Loucy (cell line): Measurements from ENCODE around the gene STC2.

ENCODE experiments used
- H2AFZ ChIP-seq: fragments of 200-600 bp; sonication (generic); 2 replicates; pipeline ENCODE4 v1.6.0; 2016; ENCODE audit warnings: antibody characterized with exemption, mild to moderate bottlenecking, low read length, moderate library complexity
- H3F3A ChIP-seq: fragments of 200-600 bp; 2 replicates; pipeline ENCODE4 v1.6.0; 2016; ENCODE audit warnings: antibody characterized with exemption, low read depth, mild to moderate bottlenecking
- H3K27me3 ChIP-seq: fragments of 200-600 bp; sonication (generic); 2 replicates; pipeline ENCODE4 v1.6.1; 2014; ENCODE audit warnings: low read length, mild to moderate bottlenecking; ENCODE audit not compliant: insufficient read depth, poor library complexity, severe bottlenecking
- H3K36me3 ChIP-seq: fragments of 200-600 bp; sonication (generic); 2 replicates; pipeline ENCODE4 v1.6.1; 2016; ENCODE audit warnings: low read length; ENCODE audit not compliant: insufficient read depth
- H3K4me1 ChIP-seq: fragments of 200-600 bp; sonication (generic); 2 replicates; pipeline ENCODE4 v1.5.1; 2014; ENCODE audit warnings: low read length, mild to moderate bottlenecking; ENCODE audit not compliant: insufficient read depth, poor library complexity, severe bottlenecking
- H3K4me2 ChIP-seq: fragments of 200-600 bp; sonication (generic); 2 replicates; pipeline ENCODE4 v1.6.0; 2014; ENCODE audit warnings: antibody characterized with exemption, low read length, low read depth, mild to moderate bottlenecking; ENCODE audit not compliant: poor library complexity, severe bottlenecking
- H3K4me3 ChIP-seq: fragments of 200-600 bp; sonication (generic); 2 replicates; pipeline ENCODE4 v1.5.1; 2014; ENCODE audit warnings: low read length, mild to moderate bottlenecking, mixed read lengths; ENCODE audit not compliant: poor library complexity, severe bottlenecking
- H3K79me2 ChIP-seq: fragments of 200-600 bp; sonication (generic); 2 replicates; pipeline ENCODE4 v1.6.1; 2014; ENCODE audit warnings: low read length; ENCODE audit not compliant: insufficient read depth
- H3K9ac ChIP-seq: fragments of 200-600 bp; sonication (generic); 2 replicates; pipeline ENCODE4 v1.6.0; 2014; ENCODE audit warnings: mild to moderate bottlenecking, low read depth, low read length, moderate library complexity; ENCODE audit not compliant: poor library complexity, severe bottlenecking
- H3K9me2 ChIP-seq: fragments of 200-600 bp; sonication (generic); replicated peaks from 2 replicates; pipeline ENCODE4 v1.6.1; 2016; ENCODE audit warnings: low read depth, low read length, mixed read lengths
- H3K9me3 ChIP-seq: fragments of 200-600 bp; sonication (generic); 2 replicates; pipeline ENCODE4 v1.6.1; 2014; ENCODE audit warnings: mild to moderate bottlenecking, antibody characterized with exemption, low read length, low read depth; ENCODE audit not compliant: insufficient read depth
- H4K20me1 ChIP-seq: fragments of 200-600 bp; sonication (generic); 2 replicates; pipeline ENCODE4 v1.6.0; 2014; ENCODE audit warnings: antibody characterized with exemption, low read length, mild to moderate bottlenecking; ENCODE audit not compliant: insufficient read depth, poor library complexity, severe bottlenecking
- EZH2phosphoT487 ChIP-seq: fragments of 200-600 bp; IDR thresholded peaks from 2 replicates; pipeline ENCODE4 v1.6.1; 2018; ENCODE audit warnings: antibody characterized with exemption, mild to moderate bottlenecking, moderate library complexity, borderline replicate concordance
- TF ChIP-seq, protein P1 (sequence below): fragments of 200-600 bp; sonication (generic); conservative IDR thresholded peaks from 2 replicates; pipeline ENCODE4 v1.5.1; 2014; ENCODE audit warnings: mild to moderate bottlenecking, antibody characterized with exemption, low read length

STC2 gene

DNA sequence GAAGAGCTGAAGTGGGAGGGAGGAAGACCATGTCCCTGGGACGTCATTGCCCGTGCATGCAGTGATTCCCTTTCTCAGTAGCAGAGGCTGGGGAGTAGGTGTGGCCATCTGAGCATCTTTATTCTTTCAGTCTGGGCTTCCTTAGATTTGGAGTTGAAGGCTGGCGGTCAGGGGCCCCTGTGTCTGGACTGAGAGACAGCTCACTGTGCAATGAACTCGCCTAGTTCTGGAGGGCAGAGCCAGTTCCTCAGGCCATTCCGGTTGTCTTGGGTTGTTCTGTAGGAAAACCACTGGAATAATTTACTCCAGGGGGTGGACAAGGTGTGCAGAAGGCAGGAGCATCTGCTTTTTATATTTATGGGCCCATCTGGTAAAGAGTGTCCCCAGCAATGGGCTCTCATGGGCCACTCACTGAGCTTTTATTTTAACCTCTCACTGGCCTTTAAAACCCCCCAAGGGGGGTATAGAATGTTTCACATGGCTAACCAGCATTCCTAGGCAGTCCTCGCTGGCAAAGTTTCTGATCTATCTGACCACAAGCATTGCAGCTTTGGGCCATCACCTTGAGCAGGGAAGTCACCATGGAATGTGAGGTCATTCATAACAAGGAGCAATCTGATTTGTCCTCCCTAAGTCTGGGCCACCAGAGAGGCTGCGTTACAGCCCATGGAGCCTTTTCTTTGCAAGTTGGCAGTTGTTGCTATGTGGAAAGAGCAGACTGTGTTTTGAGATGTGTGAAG lies 9.2 kb downstream of the STC2 start:
- Histone ChIP-seq H3K9me3 (no peaks in the 10 kb centered on the region), H3K79me2 (no peaks in the 10 kb centered on the region), H2AFZ (no peak overlapping the region), H3K9me2 (no peaks in the 10 kb centered on the region), H3F3A (no peaks in the 10 kb centered on the region), H3K4me2 (no peak overlapping the region), H4K20me1 (no peaks in the 10 kb centered on the region), H3K4me3 (no peak overlapping the region), H3K36me3 (no peaks in the 10 kb centered on the region), H3K27me3 (no peaks in the 10 kb centered on the region), H3K4me1 (no peaks in the 10 kb centered on the region), H3K9ac (no peak overlapping the region)
- TF ChIP-seq, protein P1, sequence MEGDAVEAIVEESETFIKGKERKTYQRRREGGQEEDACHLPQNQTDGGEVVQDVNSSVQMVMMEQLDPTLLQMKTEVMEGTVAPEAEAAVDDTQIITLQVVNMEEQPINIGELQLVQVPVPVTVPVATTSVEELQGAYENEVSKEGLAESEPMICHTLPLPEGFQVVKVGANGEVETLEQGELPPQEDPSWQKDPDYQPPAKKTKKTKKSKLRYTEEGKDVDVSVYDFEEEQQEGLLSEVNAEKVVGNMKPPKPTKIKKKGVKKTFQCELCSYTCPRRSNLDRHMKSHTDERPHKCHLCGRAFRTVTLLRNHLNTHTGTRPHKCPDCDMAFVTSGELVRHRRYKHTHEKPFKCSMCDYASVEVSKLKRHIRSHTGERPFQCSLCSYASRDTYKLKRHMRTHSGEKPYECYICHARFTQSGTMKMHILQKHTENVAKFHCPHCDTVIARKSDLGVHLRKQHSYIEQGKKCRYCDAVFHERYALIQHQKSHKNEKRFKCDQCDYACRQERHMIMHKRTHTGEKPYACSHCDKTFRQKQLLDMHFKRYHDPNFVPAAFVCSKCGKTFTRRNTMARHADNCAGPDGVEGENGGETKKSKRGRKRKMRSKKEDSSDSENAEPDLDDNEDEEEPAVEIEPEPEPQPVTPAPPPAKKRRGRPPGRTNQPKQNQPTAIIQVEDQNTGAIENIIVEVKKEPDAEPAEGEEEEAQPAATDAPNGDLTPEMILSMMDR = no peak
- TF ChIP-seq EZH2phosphoT487 = no peak

DNA sequence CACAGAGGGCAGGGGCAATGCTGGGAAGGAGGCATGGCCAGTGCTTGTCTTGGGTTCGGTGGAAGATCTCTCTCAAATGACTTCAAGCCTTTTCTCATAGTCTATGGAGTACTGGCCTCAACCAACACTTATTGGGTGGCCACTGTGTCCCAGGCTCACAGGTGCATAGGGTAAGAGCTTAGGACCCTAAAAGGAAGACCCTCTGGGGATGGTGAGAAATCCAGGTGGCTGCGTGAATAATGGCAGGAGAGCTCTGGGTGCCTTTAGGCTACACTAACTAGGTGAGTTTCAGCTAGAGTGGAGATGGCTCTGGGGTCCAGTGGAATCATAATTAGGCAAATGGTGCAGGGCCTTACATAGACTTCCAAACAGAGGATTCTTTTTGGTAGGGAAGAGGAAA lies 9.9 kb downstream of the STC2 start:
- H3K27me3 ChIP-seq = no peaks in the 10 kb centered on the region
- H4K20me1 ChIP-seq = no peaks in the 10 kb centered on the region
- H3K9me2 ChIP-seq = no peaks in the 10 kb centered on the region
- no peaks in the 10 kb centered on the region for H3F3A ChIP-seq
- no peak overlapping the region for H3K9ac ChIP-seq
- no peaks in the 10 kb centered on the region for H3K9me3 ChIP-seq
- no peaks in the 10 kb centered on the region for H3K36me3 ChIP-seq
- no peak overlapping the region for H3K4me2 ChIP-seq
- no peaks in the 10 kb centered on the region for H3K4me1 ChIP-seq
- no peak overlapping the region for H3K4me3 ChIP-seq
- TF ChIP-seq EZH2phosphoT487 = no peak
- TF ChIP-seq, protein P1 = no peak
- H3K79me2 ChIP-seq = no peaks in the 10 kb centered on the region
- no peak overlapping the region for H2AFZ ChIP-seq

DNA sequence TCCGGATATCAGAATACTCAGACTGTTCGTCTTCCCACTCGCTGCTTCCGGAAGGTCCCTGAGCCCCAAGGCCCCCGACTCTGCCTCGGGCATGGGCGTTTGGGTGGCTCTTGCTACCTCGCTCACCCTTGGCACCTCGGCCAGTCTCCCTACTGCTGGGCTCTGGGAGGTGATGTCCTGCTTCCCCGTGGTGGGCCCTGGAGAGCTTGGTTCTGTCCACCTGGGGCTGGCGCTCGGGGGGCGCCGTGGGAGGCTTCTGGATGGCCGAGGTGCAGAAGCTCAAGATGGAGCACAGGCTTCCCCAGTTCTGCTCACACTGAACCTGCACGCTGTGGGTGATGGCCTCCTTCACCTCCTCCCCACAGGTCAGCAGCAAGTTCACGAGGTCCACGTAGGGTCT lies 10.4 kb downstream of the STC2 start:
- H3K79me2 ChIP-seq = no peaks in the 10 kb centered on the region
- H4K20me1 ChIP-seq = no peaks in the 10 kb centered on the region
- no peak overlapping the region for H3K4me2 ChIP-seq
- no peaks in the 10 kb centered on the region for H3K27me3 ChIP-seq
- no peaks in the 10 kb centered on the region for H3K4me1 ChIP-seq
- no peak overlapping the region for H2AFZ ChIP-seq
- H3K9me2 ChIP-seq = no peaks in the 10 kb centered on the region
- no peaks in the 10 kb centered on the region for H3K36me3 ChIP-seq
- H3K9ac ChIP-seq = no peak overlapping the region
- no peaks in the 10 kb centered on the region for H3K9me3 ChIP-seq
- no peak overlapping the region for H3K4me3 ChIP-seq
- TF ChIP-seq EZH2phosphoT487 = no peak
- TF ChIP-seq, protein P1 = no peak
- H3F3A ChIP-seq = no peaks in the 10 kb centered on the region
